HUES48 (cell line): ENCODE results near the gene PRKCE.

Source experiments
- H3K27ac ChIP-seq: one replicate; pipeline ENCODE4 v1.7.0; 2013; ENCODE audit warnings: low read depth, low read length, inconsistent platforms
- H3K27me3 ChIP-seq: 2 replicates; pipeline ENCODE4 v1.6.1; 2013; ENCODE audit warnings: mild to moderate bottlenecking, low read length; ENCODE audit not compliant: control insufficient read depth, insufficient read depth
- H3K36me3 ChIP-seq: 2 replicates; pipeline ENCODE4 v1.6.1; 2013; ENCODE audit warnings: low read length; ENCODE audit not compliant: control insufficient read depth, insufficient read depth
- H3K4me1 ChIP-seq: 2 replicates; pipeline ENCODE4 v1.6.1; 2013; ENCODE audit warnings: mild to moderate bottlenecking, low read length; ENCODE audit not compliant: control insufficient read depth, insufficient read depth
- H3K4me3 ChIP-seq: 2 replicates; pipeline ENCODE4 v1.5.1; 2013; ENCODE audit warnings: mild to moderate bottlenecking, low read depth, low read length
- H3K9ac ChIP-seq: 2 replicates; pipeline ENCODE4 v1.6.1; 2013; ENCODE audit warnings: mild to moderate bottlenecking, low read depth, low read length, moderate library complexity
- H3K9me3 ChIP-seq: 2 replicates; pipeline ENCODE4 v1.6.1; 2013; ENCODE audit warnings: low read length; ENCODE audit not compliant: control insufficient read depth, insufficient read depth

PRKCE gene

GRCh38 chr2:45925636-45926366 lies 274.3 kb downstream of the PRKCE start:
- Histone ChIP-seq H3K27ac (no peak overlapping the region), H3K9me3 (no peaks in the 10 kb centered on the region), H3K27me3 (no peaks in the 10 kb centered on the region), H3K4me3 (no peak overlapping the region), H3K9ac (no peak overlapping the region), H3K36me3 (no peaks in the 10 kb centered on the region), H3K4me1 (no peaks in the 10 kb centered on the region)

DNA sequence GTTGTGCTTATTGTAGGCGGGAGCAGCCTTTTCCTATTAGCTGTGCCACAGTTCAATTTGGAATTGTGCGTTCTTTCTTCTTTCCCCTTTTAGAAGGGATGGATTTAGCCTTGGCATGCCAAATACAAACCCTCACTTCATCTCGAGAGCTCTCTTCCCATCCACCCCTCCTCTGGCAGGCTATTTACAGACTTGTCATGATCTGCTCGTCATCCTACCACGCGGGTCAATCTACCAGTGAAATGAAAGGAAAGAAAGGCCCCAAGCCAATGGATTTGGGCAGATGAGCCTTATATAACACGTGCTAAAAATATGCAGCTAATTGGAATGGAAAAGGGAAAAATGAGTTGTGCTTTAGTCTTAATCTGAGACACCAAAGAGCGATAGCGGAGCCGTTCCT lies 277.5 kb downstream of the PRKCE start:
- Histone ChIP-seq H3K9ac (no peak overlapping the region), H3K36me3 (no peaks in the 10 kb centered on the region), H3K9me3 (no peaks in the 10 kb centered on the region), H3K27ac (no peak overlapping the region), H3K27me3 (no peaks in the 10 kb centered on the region), H3K4me1 (no peaks in the 10 kb centered on the region), H3K4me3 (no peak overlapping the region)

- no peaks in the 10 kb centered on the region for H3K9me3 ChIP-seq
- no peak overlapping the region for H3K4me3 ChIP-seq
- no peak overlapping the region for H3K9ac ChIP-seq
- no peaks in the 10 kb centered on the region for H3K36me3 ChIP-seq
- H3K27me3 ChIP-seq = no peaks in the 10 kb centered on the region
- H3K4me1 ChIP-seq = no peaks in the 10 kb centered on the region
- H3K27ac ChIP-seq = no peak overlapping the region
These were observed 278.4 kb downstream of the PRKCE start for GRCh38 chr2:45929674-45930395.

DNA sequence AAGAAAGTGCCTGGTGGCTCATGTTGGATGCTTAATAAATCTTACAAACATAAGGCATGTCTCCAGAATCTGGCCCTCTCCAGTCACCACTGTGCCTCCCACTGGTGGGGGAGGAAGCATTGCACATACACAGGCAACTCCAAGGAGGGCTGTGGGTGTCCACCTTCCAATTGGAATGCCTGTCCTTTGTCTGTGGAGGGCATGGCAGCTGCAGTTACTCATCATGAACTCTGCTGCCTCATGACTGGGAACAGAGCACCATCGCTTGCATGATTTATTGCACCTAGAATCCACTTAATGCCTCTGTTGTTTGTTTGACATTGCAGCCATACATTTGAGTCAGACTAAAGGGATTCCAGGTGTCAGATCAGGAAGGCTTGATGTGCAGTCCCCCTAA lies 278.9 kb downstream of the PRKCE start:
- Histone ChIP-seq H3K4me3 (no peak overlapping the region), H3K27ac (no peak overlapping the region), H3K27me3 (no peaks in the 10 kb centered on the region), H3K9me3 (no peaks in the 10 kb centered on the region), H3K36me3 (no peaks in the 10 kb centered on the region), H3K4me1 (no peaks in the 10 kb centered on the region), H3K9ac (no peak overlapping the region)

DNA sequence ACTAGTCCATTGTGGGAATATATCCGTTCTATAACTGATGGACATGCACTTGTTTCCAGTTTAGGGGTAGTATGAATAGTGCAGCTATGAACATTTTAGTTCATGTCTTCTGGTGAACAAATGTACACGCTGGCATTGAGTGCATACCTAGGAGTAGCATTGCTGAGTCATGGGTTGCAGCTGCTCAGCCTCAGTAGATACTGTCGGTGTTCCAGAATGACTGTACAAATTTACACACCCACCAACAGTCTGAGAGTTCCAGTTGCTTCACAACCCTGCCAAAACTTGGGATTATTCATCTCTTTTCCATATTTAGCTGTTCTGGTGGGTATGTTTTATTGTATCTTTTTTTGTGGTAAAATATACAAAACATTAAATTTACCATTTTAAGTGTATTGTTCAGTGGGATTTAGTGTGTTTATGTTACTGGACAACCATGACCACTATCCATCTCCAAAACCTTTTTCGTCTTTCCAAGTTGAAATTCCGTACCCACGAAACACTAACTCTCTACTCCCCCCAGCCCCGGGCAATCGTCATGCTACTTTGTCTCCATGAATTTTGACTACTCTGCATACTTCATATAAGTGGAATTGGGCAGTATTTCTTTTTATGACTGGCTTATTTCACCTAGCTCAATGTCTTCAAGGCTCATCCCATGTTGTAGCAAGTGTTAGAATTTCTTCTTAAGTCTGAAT lies 281.0 kb downstream of the PRKCE start:
- H3K4me3 ChIP-seq = no peak overlapping the region
- no peaks in the 10 kb centered on the region for H3K36me3 ChIP-seq
- H3K27me3 ChIP-seq = no peaks in the 10 kb centered on the region
- no peak overlapping the region for H3K9ac ChIP-seq
- H3K9me3 ChIP-seq = no peaks in the 10 kb centered on the region
- no peak overlapping the region for H3K27ac ChIP-seq
- no peaks in the 10 kb centered on the region for H3K4me1 ChIP-seq

DNA sequence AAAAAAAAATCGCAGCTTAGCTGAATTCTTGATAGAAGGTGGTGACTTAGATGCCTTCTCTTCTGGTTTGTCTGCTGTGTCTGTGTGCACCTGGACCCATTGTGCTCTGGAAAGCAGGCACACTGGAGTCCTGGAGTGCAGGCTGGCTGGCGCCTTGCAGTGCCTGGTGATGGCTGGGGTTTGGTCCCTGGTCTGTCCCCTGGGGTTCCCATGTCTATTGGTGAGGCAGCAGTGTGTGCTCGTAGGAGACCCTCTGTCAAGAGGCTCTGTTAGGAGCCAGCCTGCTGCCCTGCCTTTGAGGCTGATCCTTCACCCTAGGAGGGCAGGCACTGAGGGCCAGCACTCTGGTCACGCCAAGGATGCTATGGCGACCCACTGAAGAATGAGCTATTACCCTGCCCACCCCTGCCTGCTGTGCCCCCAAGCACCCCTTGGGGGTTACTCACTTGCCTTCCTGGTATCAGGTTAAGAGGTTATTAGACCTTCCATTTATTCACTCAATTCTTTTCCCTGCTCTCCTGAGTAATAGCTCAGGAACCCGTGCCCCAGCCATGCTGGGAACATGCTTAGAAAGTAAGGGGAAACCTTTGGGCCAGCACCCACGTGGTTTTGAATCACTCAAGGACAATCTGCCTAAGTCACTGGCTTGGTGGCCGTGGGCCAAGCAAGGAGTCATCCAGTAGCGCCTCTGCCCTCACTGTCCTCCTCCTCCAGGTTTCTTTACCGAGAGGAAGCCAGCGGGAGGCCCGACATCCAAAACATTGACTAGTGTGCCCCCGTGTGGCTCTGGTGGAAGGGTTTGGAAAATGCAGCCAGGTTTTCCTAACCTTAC lies 284.5 kb downstream of the PRKCE start:
- no peak overlapping the region for H3K27ac ChIP-seq
- H3K4me3 ChIP-seq = no peak overlapping the region
- no peak overlapping the region for H3K9ac ChIP-seq
- H3K36me3 ChIP-seq = no peaks in the 10 kb centered on the region
- peaks cover 10% of the 10 kb centered on the region; the same call in 1 of the 2 replicates for H3K4me1 ChIP-seq
- H3K27me3 ChIP-seq = no peaks in the 10 kb centered on the region
- H3K9me3 ChIP-seq = no peaks in the 10 kb centered on the region

GRCh38 chr2:45936623-45936979 lies 285.1 kb downstream of the PRKCE start:
- H3K27me3 ChIP-seq = no peaks in the 10 kb centered on the region
- no peaks in the 10 kb centered on the region for H3K36me3 ChIP-seq
- H3K4me3 ChIP-seq = no peak overlapping the region
- H3K9ac ChIP-seq = no peak overlapping the region
- H3K27ac ChIP-seq = no peak overlapping the region
- peaks cover 10% of the 10 kb centered on the region; the same call in 1 of the 2 replicates for H3K4me1 ChIP-seq
- no peaks in the 10 kb centered on the region for H3K9me3 ChIP-seq

DNA sequence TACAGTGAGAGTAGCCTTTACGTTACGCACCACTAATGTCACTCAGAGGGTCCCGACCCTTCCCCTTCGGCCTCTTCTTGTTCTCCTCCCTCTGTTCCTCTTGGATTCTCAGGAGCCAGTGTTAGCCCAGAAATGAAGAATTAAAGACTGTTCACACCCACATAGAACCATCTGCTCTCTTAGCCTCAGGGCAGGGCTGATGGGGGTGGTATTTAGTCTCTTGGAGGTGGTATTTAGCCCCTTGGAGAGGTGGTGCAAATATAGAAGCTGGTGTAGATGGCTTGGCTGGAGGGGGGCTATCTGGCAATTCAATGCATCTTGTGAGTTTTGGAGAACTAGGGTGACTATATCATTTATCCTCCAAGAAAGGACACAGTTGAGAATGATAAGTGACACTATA lies 286.5 kb downstream of the PRKCE start:
- Histone ChIP-seq H3K27ac (no peak overlapping the region), H3K9ac (no peak overlapping the region), H3K9me3 (no peaks in the 10 kb centered on the region), H3K27me3 (no peaks in the 10 kb centered on the region), H3K4me3 (no peak overlapping the region), H3K4me1 (peaks cover 10% of the 10 kb centered on the region; the same call in 1 of the 2 replicates), H3K36me3 (no peaks in the 10 kb centered on the region)

- Histone ChIP-seq H3K36me3 (no peaks in the 10 kb centered on the region), H3K9ac (no peak overlapping the region), H3K4me3 (no peak overlapping the region; the same call in 1 of the 2 replicates), H3K4me1 (peaks cover 18% of the 10 kb centered on the region; the same call in 1 of the 2 replicates), H3K27ac (no peak overlapping the region), H3K27me3 (no peaks in the 10 kb centered on the region), H3K9me3 (no peaks in the 10 kb centered on the region)
These were observed 287.4 kb downstream of the PRKCE start for GRCh38 chr2:45938649-45939511.
